Measurements from ENCODE around the gene ARHGAP15.

ARHGAP15 gene

DNA sequence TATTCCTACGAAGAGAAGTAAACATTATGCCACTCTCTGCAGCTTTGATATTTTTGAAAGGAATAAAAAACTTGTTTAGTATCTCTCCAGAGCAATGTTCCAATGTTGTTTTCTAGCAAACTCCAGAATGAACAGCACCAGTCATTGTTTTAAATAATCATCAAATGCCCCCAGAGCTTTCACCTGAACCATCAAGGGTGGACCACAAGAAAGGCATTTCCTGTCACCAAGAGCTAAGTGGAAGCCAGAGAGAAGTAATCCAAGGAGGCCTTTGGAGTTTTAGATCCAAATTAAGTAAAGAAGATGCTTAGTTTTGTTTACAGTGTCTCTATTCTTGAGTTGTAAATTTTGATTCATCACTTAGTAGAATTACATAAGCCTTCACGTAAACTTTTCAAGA is 559.0 kb downstream of the ARHGAP15 start:
- Histone ChIP-seq H3K9me3 (ENCODE audit: control insufficient read depth, insufficient read depth, low read length) (no peaks in the 10 kb centered on the region), H3K4me1 (ENCODE audit: control insufficient read depth, insufficient read depth, low read length) (peaks cover 52% of the 10 kb centered on the region), H3K36me3 (ENCODE audit: control insufficient read depth, insufficient read depth, low read length) (no peaks in the 10 kb centered on the region), H3K4me3 (ENCODE audit: low read depth, low read length) (no peak overlapping the region), H3K9ac (ENCODE audit: low read depth, low read length) (no peak overlapping the region), H3K27ac (ENCODE audit: low read depth, low read length) (no peak overlapping the region), H3K27me3 (ENCODE audit: control insufficient read depth, insufficient read depth, low read length) (no peaks in the 10 kb centered on the region)

DNA sequence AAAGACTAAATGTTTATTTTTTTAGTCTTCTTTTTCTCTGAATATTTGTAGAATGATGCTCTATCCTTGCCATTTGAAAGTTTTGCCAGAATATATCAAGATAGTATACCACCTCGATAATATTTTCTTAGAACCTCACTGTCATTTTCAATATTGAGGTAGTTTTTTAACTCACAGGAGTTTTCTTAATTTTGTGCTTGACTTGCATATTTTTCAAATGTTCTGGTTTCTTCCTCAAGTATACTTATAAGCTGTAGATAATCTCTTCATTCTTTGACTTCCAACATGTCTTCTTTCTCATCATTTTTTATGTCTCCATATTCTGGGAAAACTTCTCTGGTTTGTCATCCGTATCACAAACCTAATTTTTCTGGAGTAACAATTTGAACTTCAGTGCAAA is 559.6 kb downstream of the ARHGAP15 start:
- Histone ChIP-seq H3K9me3 (ENCODE audit: control insufficient read depth, insufficient read depth, low read length) (no peaks in the 10 kb centered on the region), H3K4me3 (ENCODE audit: low read depth, low read length) (no peak overlapping the region), H3K27me3 (ENCODE audit: control insufficient read depth, insufficient read depth, low read length) (no peaks in the 10 kb centered on the region), H3K27ac (ENCODE audit: low read depth, low read length) (no peak overlapping the region), H3K9ac (ENCODE audit: low read depth, low read length) (no peak overlapping the region), H3K36me3 (ENCODE audit: control insufficient read depth, insufficient read depth, low read length) (no peaks in the 10 kb centered on the region), H3K4me1 (ENCODE audit: control insufficient read depth, insufficient read depth, low read length) (peaks cover 56% of the 10 kb centered on the region)

DNA sequence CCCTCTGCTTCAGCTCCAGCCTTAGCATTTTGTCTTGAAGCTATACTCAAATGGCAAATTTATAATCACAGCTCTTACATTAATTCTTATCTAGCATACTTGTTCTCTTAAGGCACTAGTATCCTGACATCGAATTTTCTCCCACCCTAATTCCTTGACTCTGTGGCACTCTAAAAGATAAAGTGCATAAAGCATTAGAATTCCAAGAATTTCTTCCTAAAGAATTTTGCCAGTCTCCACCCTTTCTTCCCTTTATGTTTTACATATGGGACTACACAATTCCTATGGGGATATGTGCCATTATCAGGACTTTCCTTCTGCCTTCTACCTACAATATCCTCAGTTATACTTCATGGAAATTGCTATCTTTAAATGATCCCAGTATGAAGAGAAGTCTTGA is 560.3 kb downstream of the ARHGAP15 start:
- Histone ChIP-seq H3K27ac (ENCODE audit: low read depth, low read length) (no peak overlapping the region), H3K27me3 (ENCODE audit: control insufficient read depth, insufficient read depth, low read length) (no peaks in the 10 kb centered on the region), H3K4me3 (ENCODE audit: low read depth, low read length) (no peak overlapping the region), H3K4me1 (ENCODE audit: control insufficient read depth, insufficient read depth, low read length) (peaks cover 56% of the 10 kb centered on the region), H3K36me3 (ENCODE audit: control insufficient read depth, insufficient read depth, low read length) (no peaks in the 10 kb centered on the region), H3K9me3 (ENCODE audit: control insufficient read depth, insufficient read depth, low read length) (no peaks in the 10 kb centered on the region), H3K9ac (ENCODE audit: low read depth, low read length) (no peak overlapping the region)

DNA sequence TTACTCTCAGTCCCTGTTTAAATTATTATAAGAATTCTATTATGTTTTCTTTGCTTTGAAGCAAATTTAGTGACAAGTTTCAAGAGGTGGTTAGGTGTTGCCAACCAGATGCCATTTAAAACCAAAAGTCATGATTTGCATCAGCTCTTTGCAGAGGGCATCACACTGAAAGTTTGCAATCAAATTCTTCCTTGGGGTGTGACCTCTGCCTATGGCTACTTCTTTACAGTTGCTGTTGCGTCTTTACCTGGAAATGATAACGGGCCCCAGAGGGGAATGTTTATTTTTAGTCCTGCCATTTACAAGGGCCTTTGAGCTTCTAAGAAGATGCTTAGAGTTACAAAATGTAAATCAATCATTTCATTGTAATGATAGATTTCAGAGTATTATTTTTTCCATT is 561.0 kb downstream of the ARHGAP15 start:
- Histone ChIP-seq H3K27ac (ENCODE audit: low read depth, low read length) (no peak overlapping the region), H3K4me1 (ENCODE audit: control insufficient read depth, insufficient read depth, low read length) (peaks cover 56% of the 10 kb centered on the region), H3K36me3 (ENCODE audit: control insufficient read depth, insufficient read depth, low read length) (no peaks in the 10 kb centered on the region), H3K4me3 (ENCODE audit: low read depth, low read length) (no peak overlapping the region), H3K27me3 (ENCODE audit: control insufficient read depth, insufficient read depth, low read length) (no peaks in the 10 kb centered on the region), H3K9me3 (ENCODE audit: control insufficient read depth, insufficient read depth, low read length) (no peaks in the 10 kb centered on the region), H3K9ac (ENCODE audit: low read depth, low read length) (no peak overlapping the region)

DNA sequence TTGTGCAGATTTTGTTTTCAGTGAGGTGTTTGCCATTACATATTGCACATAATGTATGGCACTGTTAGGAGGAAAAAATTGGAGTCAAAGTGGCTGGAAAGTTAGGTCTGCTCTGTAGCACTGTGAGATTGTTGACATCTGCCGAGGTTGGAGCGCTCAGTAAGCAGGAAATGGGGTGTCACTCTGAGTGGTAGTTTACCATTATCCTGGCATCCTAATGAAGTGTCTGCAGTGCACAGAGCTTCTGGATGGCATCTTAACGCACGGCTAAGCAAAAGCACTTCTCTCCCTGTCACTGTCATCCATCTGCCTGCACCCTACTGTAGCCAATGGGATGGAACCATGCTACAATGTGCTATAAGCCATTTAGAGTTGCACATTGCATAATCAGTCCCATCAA is 561.9 kb downstream of the ARHGAP15 start:
- Histone ChIP-seq H3K4me3 (ENCODE audit: low read depth, low read length) (no peak overlapping the region), H3K27ac (ENCODE audit: low read depth, low read length) (no peak overlapping the region), H3K9me3 (ENCODE audit: control insufficient read depth, insufficient read depth, low read length) (no peaks in the 10 kb centered on the region), H3K36me3 (ENCODE audit: control insufficient read depth, insufficient read depth, low read length) (no peaks in the 10 kb centered on the region), H3K27me3 (ENCODE audit: control insufficient read depth, insufficient read depth, low read length) (no peaks in the 10 kb centered on the region), H3K9ac (ENCODE audit: low read depth, low read length) (no peak overlapping the region; the same call in 1 of the 2 replicates), H3K4me1 (ENCODE audit: control insufficient read depth, insufficient read depth, low read length) (peaks cover 56% of the 10 kb centered on the region)

DNA sequence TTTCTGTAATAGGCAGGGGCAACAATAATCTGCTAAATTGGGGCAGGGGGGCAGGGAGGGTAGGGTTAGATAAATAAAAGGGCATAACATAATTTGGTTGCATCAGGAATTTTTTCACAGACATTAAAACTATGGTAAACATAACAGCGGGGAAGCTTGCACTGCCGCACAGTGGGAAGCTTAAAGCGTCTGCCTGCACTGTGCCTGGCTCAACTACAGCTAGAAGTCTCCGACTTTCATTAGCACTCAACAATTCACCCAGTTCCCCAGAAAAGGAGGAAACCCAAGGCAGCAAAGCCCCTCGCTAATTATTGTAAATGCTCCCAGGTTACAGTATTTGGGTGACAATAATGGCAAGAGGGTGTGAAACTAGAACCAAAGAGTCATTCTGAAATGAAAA is 562.9 kb downstream of the ARHGAP15 start:
- peaks cover 56% of the 10 kb centered on the region for H3K4me1 ChIP-seq (ENCODE audit: control insufficient read depth, insufficient read depth, low read length)
- H3K9me3 ChIP-seq (ENCODE audit: control insufficient read depth, insufficient read depth, low read length), result no peaks in the 10 kb centered on the region
- no peak overlapping the region for H3K9ac ChIP-seq (ENCODE audit: low read depth, low read length)
- H3K27me3 ChIP-seq (ENCODE audit: control insufficient read depth, insufficient read depth, low read length), result no peaks in the 10 kb centered on the region
- no peak overlapping the region for H3K4me3 ChIP-seq (ENCODE audit: low read depth, low read length)
- no peaks in the 10 kb centered on the region for H3K36me3 ChIP-seq (ENCODE audit: control insufficient read depth, insufficient read depth, low read length)
- peak overlapping the region; percentile 9 for H3K27ac ChIP-seq (ENCODE audit: low read depth, low read length)

DNA sequence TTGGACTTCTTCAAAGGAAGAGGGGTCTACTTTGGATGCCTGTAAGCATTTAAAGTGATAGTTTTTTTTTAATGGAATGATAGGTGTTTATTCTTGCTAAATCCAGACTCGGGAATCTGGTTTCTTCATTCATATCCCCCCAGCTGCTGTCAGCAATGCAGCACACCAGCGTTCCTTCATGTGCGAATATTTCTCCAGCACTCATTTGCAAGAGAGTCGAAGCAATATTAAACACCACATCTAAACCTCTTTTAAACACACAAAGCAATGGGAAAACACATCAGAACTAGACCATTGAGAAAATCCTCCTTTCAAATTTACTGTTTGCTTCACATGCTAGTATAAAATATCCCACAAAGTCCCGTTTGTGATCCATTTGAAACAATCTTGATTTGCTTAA is 563.7 kb downstream of the ARHGAP15 start:
- H3K27me3 ChIP-seq (ENCODE audit: control insufficient read depth, insufficient read depth, low read length), result no peaks in the 10 kb centered on the region
- H3K4me1 ChIP-seq (ENCODE audit: control insufficient read depth, insufficient read depth, low read length), result peaks cover 55% of the 10 kb centered on the region
- H3K4me3 ChIP-seq (ENCODE audit: low read depth, low read length), result no peak overlapping the region
- no peaks in the 10 kb centered on the region for H3K9me3 ChIP-seq (ENCODE audit: control insufficient read depth, insufficient read depth, low read length)
- no peak overlapping the region for H3K27ac ChIP-seq (ENCODE audit: low read depth, low read length)
- no peak overlapping the region for H3K9ac ChIP-seq (ENCODE audit: low read depth, low read length)
- no peaks in the 10 kb centered on the region for H3K36me3 ChIP-seq (ENCODE audit: control insufficient read depth, insufficient read depth, low read length)

DNA sequence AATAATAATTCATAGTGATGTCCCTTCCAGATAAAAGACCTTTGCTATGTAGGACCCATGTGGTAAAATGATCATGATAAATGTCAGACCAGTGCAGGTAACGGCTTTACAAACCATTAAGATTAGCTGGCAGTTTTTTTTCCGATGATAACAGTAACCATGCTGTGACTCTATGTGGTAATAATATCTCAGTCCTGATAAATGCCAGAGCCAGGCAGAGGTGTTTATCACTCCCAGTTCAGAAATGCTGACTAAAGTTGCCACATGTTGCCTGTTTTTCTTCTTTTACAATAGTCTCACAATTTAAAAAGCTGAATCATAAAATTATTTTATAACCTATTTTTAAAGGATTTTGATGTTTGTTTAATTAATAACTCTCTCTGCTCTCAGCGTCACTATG is 565.1 kb downstream of the ARHGAP15 start:
- no peak overlapping the region for H3K27ac ChIP-seq (ENCODE audit: low read depth, low read length)

DNA sequence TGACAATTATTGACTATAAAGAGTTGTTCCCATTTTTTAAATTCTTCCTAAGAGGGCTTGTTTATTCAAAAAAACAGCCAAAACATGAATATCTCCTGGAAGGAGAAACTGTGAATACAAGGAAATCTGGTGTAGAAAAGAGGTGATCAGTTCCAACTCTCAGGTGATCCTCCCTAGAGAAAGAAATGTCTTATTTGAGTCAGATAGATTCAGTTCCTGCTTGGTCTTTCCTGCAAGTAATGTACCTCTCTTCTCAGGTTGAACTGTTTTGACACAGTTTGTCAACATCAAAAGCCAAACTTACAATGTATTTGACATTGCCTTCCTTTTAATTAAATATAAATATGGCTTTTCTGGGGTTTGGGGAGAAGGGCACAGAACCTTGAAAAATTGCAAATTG is 567.4 kb downstream of the ARHGAP15 start:
- no peaks in the 10 kb centered on the region for H3K27me3 ChIP-seq (ENCODE audit: control insufficient read depth, insufficient read depth, low read length)
- H3K4me3 ChIP-seq (ENCODE audit: low read depth, low read length), result no peak overlapping the region
- H3K27ac ChIP-seq (ENCODE audit: low read depth, low read length), result no peak overlapping the region
- H3K9me3 ChIP-seq (ENCODE audit: control insufficient read depth, insufficient read depth, low read length), result no peaks in the 10 kb centered on the region
- no peak overlapping the region for H3K9ac ChIP-seq (ENCODE audit: low read depth, low read length)
- H3K4me1 ChIP-seq (ENCODE audit: control insufficient read depth, insufficient read depth, low read length), result peaks cover 19% of the 10 kb centered on the region
- no peaks in the 10 kb centered on the region for H3K36me3 ChIP-seq (ENCODE audit: control insufficient read depth, insufficient read depth, low read length)

More for the DNA sequence above, 565.1 kb downstream of the ARHGAP15 start:
- H3K4me3 ChIP-seq (ENCODE audit: low read depth, low read length), result no peak overlapping the region
- peaks cover 42% of the 10 kb centered on the region for H3K4me1 ChIP-seq (ENCODE audit: control insufficient read depth, insufficient read depth, low read length)
- no peak overlapping the region for H3K9ac ChIP-seq (ENCODE audit: low read depth, low read length)
- no peaks in the 10 kb centered on the region for H3K36me3 ChIP-seq (ENCODE audit: control insufficient read depth, insufficient read depth, low read length)
- no peaks in the 10 kb centered on the region for H3K9me3 ChIP-seq (ENCODE audit: control insufficient read depth, insufficient read depth, low read length)
- H3K27me3 ChIP-seq (ENCODE audit: control insufficient read depth, insufficient read depth, low read length), result no peaks in the 10 kb centered on the region

DNA sequence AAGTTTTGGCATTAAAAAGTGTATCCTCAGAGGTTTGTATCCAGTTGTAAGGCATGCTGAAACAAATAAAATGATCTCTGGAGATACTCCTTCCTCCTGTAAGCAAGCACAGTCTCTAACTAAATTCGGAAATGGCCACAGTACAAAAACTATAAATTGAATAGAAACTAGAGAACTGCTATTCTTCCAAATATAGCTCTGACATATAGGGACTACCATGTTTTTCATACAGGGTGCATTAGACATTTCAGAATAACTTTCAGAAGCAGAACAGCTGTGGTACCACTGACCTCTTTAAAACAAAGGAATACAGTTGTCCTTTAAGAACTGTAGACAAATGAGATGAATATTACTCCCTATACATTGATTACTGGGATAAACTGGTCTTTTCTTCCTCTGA is 568.5 kb downstream of the ARHGAP15 start:
- H3K9ac ChIP-seq (ENCODE audit: low read depth, low read length), result no peak overlapping the region
- no peak overlapping the region for H3K27ac ChIP-seq (ENCODE audit: low read depth, low read length)
- H3K4me1 ChIP-seq (ENCODE audit: control insufficient read depth, insufficient read depth, low read length), result peaks cover 9% of the 10 kb centered on the region
- no peaks in the 10 kb centered on the region for H3K9me3 ChIP-seq (ENCODE audit: control insufficient read depth, insufficient read depth, low read length)
- no peaks in the 10 kb centered on the region for H3K27me3 ChIP-seq (ENCODE audit: control insufficient read depth, insufficient read depth, low read length)
- no peak overlapping the region for H3K4me3 ChIP-seq (ENCODE audit: low read depth, low read length)
- H3K36me3 ChIP-seq (ENCODE audit: control insufficient read depth, insufficient read depth, low read length), result no peaks in the 10 kb centered on the region

DNA sequence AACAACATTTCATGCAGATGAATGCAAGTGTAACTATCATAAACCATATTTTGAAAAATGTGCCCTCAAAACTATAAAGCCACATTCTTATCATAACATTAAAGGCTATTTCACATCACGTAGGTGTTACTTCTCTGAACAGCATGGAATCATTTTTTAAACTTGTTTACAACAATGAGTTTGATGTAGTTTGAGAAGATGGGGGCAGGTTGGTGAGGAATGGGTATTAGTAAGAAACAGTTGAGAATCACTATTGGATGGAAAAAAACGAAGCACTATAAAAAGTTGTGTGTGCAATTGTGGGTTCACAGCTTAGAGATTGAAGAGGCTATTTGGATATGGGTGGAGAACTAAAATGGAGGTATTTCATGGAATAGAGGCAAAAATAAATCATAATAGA is 569.1 kb downstream of the ARHGAP15 start:
- no peak overlapping the region for H3K4me3 ChIP-seq (ENCODE audit: low read depth, low read length)
- H3K27ac ChIP-seq (ENCODE audit: low read depth, low read length), result no peak overlapping the region
- no peaks in the 10 kb centered on the region for H3K27me3 ChIP-seq (ENCODE audit: control insufficient read depth, insufficient read depth, low read length)
- H3K36me3 ChIP-seq (ENCODE audit: control insufficient read depth, insufficient read depth, low read length), result no peaks in the 10 kb centered on the region
- 0 out of 2 replicates have a peak, but pooled peaks cover 3% of the 10 kb centered on the region for H3K4me1 ChIP-seq (ENCODE audit: control insufficient read depth, insufficient read depth, low read length)
- H3K9me3 ChIP-seq (ENCODE audit: control insufficient read depth, insufficient read depth, low read length), result no peaks in the 10 kb centered on the region
- H3K9ac ChIP-seq (ENCODE audit: low read depth, low read length), result no peak overlapping the region
